GM15510 (cell line): ENCODE data around the gene TSPAN18.

ENCODE experiments used
- POLR2A ChIP-seq: IDR thresholded peaks from 3 replicates; pipeline ENCODE4 v1.6.1; 2011; ENCODE audit warnings: borderline replicate concordance; ENCODE audit not compliant: insufficient read length; ENCODE audit errors: extremely low read depth

TSPAN18 gene

DNA sequence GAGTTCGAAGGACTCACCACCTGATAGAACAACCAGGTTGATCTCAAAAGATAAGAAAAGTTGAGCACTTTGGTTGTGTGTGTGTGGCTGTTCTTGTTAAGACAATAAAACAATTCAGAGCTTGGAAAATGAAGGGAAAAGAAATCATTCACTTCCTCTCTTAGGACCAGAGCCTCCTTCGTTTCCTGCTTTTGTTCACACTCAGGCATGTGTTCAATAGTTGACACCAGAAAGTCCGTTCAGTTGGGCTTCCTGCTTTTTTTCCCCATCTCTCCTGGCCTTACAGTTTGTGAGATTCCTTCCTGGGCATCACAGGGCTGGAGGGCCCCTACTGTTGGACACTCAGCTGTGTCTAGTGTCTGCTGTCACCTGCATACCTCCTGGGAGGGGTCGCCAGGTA, 48.0 kb downstream of the TSPAN18 start:
- no peak for TF ChIP-seq POLR2A

DNA sequence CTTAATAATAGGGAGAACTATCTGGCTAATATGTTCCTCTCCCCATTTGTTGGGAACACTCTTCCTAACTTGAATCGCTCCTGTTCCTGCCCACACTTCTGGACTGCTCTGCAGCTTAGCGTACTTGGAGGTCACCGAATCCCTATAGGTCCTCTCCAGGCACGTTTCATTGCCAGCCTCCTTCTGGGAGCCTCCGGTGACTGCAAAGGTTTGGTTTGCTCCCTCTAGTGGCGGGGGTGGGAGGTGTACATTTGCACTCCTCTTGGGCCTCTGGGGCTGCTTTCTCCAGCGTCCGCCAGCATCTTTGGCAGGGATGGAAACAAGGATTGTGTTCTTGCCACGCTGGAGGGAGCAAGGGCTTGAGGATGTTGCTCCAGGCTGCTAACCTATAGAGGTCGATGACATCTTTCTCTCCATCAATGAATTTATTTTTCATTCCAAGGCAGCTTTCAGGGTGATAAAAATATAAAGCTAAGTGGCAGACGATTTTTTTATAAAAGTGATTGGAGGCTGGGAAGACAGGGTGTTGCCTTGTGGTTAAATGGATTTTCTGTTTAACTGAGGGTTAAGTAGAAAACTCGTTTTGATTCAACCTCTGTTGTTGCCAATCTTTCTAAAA, 48.7 kb downstream of the TSPAN18 start:
- no peak for TF ChIP-seq POLR2A

DNA sequence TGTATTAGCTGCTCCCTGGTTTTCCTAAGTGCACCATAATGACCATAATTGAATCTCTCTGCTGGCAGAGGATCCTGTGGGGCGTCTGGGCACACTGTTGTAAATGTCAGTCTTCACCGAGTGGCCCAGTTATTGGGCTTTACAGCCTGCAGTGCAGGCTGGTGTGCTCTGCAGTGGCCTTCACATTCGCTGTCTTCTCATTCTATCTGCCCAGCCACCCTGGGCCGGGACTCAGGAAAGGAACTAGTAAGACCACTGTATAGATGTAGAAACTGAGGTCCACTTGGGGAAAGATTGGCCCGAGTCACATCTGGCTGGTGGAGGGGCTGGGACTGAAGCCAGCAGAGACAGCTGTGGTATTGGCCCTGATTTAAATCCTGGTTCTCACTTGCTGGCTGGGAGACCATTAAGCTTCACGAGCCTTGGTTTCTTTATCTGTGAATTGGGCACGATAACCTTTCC, 49.3 kb downstream of the TSPAN18 start:
- TF ChIP-seq POLR2A = no peak

DNA sequence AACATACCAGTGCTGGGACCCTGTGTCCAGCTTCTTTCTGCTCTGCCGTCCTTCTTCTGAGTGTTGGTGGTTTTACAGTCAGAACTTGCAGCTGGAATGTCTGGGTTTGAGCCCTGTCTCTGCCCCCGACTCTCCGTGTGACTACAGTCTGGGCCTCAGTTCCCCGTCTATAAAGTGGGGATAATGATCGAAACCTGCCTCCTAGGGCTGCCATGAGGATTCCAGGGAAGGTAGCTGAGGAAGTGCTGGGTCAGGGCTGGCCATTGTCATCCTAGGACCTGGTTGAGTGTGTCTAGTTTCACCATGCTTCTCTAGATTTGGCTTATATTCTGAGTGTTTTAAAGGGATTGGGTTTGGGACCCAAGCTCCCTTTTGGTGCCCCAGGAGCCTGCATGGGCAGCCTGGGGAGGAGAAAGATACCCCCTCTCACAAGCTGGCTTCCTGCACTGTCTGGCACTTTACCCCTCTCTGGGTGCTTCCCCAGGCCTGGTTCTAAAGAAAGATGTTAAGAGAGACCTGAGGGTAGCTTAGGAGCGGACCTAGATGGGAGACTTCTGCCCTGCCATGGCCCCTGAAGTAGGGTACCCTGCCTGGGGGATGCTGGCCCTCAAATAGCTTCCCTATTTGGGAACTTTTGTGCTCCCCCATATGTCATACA, 49.9 kb downstream of the TSPAN18 start:
- no peak for TF ChIP-seq POLR2A

DNA sequence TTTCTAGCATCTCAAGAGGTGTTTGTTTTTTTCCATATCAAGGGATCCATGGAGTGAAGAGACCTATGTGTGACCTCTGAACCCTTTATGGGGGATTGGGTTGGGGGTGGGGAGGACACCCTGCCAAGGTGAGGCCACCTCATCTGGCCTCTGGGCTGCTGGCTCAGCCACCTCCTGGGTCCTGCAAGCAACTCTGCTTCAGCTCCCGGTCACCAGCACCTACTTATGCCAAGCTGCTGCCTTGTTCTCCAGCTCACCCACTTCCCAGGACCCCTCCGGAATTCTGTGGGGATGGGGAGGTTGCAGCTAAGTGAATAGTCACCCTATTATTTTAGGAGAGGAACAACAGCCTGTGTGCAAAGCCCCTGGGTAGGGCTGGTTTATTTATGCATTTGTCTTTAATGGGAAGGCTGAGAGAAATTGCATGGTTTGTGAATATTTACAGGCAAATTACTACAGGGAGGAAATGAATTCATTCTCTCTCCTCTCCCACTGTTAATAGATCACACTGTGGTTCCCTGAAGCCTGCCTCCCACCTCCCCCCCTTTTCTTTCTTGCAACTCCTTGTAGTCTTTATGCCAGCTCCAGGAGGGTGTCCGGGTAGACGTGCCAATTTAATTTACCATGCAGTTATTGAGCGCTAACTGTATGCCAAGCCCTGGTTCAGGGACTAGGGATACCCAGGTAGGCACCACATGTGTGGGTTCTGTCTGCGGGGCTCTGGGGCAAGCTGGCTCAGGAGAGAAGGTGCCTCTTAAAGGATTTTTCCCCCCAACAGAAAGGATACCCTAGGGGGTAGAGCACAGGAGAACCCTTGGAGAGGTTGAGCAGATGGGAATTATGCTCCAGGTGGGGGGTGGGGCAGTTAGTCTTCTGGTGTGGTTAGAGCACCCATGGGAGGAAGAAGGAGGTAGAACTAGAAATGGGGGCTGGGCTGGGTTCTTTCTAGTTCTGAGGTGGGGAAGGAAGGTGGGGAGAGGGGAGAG, 50.7 kb downstream of the TSPAN18 start:
- no peak for TF ChIP-seq POLR2A

DNA sequence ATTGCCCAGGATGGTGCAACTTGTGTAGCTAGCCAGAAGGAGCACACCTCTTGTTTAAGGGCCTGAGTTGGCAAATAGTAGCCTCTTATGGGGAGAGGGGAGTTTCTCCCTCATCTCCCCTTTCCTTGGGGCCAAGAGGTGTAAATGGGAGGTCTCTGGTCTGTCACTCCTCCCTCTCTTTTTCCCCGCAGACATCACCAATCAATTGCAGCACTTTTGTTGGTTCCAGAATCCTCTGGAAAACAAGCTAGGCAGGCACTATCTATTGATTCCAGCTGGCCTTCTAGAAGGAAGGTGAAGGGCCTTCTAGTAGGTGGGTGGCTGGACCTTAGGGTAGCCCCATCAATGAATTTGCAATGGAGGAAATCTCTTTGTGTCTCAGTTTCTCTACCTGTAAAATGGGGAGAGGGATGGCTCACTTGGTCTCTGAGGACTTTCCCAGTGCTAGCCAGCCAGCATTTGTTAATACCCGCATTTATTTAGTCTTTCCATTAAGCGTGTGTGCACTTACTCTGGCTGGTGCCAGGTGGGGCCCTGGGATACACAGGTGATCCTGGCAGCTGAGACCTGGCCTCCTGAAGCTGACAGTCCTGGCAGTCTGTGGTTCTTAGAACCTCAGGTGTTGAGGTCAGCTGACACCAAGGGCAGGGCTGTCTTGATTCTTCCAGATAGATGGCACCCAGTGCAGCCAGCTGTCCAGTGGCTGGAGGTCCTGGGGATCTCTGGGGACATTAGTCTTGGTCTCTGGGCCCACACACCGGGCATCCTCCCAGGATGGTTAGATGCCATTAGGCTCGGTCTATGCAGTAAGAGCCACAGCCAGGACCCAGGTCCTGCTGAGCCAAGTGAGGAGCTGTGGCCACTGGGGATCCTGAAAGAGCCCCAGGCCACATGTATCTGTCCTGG, 51.7 kb downstream of the TSPAN18 start:
- TF ChIP-seq POLR2A = no peak

DNA sequence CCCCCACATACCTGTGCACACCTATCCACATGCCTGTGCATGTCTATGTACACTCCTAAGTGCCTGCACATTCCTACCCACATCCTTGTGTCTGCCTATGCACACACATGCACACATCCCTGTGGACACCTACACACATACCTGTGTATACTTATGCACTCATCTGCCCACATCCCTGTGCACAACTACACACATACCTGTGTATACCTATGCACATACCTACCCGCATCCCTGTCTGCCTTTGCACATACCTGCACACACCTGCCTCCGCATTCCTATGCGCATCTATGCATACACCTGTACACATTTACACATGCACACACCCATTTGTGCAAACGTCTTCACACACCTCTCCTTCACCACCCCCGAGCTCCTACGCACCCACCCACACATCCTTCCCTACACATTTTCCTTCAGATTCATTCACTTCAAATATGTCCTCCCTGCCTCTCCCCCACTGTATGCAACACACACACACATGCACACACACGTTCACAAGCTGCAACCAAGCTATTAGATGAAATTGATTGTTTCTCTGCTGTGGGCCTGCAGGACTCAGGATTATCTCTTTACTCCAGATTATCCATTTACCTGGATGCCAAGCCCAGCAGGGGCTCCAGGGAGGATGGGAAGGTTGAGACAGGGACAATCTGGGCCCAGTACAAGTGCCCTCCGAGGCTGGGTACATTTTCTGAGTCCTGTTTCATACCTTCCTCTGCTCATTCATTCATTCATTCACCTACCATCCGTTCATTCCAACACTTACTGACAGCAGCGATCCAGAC, 53.2 kb downstream of the TSPAN18 start:
- no peak for TF ChIP-seq POLR2A

DNA sequence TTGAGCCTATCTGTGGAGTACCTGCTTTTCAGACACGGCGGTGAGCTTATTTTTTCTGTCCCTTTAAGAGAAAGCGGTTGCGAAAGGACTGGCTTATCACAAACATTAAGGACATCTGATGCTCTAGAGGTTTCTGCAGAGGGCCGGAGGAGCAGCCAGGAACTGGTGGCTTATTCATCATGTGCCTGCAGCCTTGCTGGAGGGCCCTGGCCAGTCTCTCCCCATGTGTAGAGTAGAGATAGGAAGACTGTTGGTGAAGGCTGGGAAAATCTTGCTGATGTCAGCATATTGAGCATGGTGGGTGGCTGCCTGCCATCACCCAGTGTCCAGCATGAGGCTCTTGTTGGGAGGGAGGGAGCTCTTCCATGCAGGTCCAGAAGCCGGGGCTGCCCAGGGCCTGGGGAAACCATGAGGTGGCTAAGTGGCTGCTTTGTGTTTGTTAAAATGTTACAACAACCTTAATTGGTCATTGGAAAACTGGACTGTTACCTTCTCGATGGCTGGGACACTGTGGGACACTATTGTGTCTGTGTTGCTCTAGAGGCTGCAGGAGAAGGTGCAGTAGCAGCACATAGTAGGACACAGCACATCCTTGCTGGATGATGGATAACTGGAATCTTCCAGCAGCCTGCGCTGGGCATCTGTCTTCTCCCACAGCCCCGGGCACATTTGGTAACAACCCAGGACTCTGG, 54.3 kb downstream of the TSPAN18 start:
- TF ChIP-seq POLR2A = no peak

DNA sequence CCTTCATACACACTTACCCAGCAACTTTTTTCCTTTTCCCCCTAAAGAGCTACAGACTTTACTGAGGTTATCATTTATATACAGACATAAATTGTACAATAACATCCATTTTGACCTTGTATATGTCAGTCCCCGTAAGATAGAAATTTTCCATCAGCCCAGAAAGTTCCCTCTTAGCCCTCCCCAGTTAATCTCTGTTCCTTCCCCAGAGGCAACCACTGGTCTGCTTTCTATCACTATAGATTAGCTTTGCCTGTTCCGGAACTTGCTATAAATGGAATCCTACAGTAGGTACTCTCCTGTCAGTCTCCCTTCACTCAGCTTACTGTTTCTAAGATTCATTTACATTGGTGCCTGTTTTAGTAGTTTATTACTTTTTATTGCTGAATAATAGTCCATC, 54.9 kb downstream of the TSPAN18 start:
- TF ChIP-seq POLR2A = no peak

DNA sequence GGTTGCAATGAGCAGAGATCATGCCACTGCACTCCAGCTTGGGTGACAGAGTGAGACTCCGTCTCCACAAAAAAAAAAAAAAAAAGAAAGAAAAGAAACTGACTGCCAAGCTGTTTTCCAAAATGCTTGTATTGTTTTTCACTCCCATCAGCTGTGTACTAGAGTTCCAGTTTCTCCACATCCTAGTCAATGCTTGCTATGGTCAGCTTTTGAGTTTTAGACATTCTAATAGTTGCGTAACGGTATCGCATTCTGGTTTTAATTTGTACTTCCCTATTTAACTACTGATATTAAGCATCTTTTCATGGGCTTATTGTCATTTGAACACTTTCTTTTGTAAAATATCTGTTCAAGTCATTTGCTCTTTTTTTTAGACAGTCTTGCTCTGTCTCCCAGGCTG, 55.7 kb downstream of the TSPAN18 start:
- no peak for TF ChIP-seq POLR2A

DNA sequence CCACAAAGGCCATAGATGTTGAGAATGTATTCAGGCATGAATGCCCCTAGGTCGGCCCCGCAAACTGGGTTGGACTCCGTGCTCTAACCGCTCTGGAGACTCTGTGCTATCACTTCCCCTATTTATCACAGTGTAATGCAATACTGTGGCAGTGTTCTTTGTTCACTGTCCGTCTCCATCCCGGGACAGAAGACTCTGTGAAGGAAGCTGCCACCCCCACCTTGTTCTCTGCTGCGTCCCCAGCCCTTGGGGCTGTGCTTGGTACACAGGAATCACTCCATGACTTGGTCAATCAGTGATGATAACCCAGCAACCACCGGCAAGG, 57.6 kb downstream of the TSPAN18 start:
- TF ChIP-seq POLR2A = no peak

DNA sequence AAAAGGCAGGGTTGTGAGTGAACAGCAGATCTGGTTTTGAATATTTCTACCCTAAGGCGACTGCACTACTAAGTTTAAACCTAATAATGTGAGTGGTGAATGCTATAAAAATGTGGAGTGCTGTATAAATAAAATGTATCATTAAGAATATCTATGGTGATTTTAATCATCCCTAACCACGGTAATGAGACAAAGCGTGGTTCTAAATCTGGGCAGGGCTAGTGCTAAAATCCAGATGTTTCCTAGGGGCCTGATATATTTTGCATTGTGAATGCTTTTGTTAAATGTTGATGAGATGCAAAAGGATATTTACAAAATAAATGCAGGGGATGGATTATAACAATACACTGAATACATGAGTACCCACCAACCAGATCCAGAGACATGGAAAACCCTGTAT, 58.1 kb downstream of the TSPAN18 start:
- no peak for TF ChIP-seq POLR2A
